ENCODE results near the gene BIK.

DNA sequence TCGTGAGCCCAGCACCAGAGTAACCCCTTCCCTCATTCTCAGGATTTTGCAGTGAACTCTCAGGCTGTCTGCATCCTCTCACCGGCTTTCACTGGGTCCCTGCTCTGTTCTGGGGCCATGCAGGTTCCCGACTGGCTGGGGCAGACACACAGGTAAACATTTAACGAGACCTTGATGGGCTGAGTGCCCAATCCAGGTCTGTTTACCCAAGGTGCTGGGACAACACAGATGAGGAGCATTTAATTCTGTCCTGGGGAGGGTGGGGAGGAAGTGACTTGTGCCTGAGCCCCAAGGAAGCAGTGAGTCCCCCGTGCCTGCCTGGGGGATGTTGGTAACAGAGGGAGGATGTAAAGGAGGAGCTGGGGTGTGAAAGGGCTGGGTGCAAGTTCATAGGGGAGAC is 4.4 kb downstream of the BIK start:
- TF ChIP-seq, protein P1, sequence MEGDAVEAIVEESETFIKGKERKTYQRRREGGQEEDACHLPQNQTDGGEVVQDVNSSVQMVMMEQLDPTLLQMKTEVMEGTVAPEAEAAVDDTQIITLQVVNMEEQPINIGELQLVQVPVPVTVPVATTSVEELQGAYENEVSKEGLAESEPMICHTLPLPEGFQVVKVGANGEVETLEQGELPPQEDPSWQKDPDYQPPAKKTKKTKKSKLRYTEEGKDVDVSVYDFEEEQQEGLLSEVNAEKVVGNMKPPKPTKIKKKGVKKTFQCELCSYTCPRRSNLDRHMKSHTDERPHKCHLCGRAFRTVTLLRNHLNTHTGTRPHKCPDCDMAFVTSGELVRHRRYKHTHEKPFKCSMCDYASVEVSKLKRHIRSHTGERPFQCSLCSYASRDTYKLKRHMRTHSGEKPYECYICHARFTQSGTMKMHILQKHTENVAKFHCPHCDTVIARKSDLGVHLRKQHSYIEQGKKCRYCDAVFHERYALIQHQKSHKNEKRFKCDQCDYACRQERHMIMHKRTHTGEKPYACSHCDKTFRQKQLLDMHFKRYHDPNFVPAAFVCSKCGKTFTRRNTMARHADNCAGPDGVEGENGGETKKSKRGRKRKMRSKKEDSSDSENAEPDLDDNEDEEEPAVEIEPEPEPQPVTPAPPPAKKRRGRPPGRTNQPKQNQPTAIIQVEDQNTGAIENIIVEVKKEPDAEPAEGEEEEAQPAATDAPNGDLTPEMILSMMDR (IDR thresholded peaks at IDR 0.05) = no peak
- no peak for TF ChIP-seq POLR2AphosphoS5 (IDR thresholded peaks at IDR 0.05; ENCODE audit: low read depth, low read length)
- TF ChIP-seq RXRA (IDR thresholded peaks at IDR 0.05; ENCODE audit: borderline replicate concordance, low read depth) = no peak
- no peak for TF ChIP-seq CHD2 (IDR thresholded peaks at IDR 0.05; ENCODE audit: low read length, partially characterized antibody)
- TF ChIP-seq, protein P2, sequence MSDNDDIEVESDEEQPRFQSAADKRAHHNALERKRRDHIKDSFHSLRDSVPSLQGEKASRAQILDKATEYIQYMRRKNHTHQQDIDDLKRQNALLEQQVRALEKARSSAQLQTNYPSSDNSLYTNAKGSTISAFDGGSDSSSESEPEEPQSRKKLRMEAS (IDR thresholded peaks at IDR 0.05; ENCODE audit: low read depth) = no peak
- TF ChIP-seq RAD21 (IDR thresholded peaks at IDR 0.05; ENCODE audit: low read length) = no peak
- TF ChIP-seq EP300 (IDR thresholded peaks at IDR 0.05; ENCODE audit: borderline replicate concordance in 1 of 2, low read depth in 1 of 2, low read length in 1 of 2) = no peak
- no peak for TF ChIP-seq FOXM1 (IDR thresholded peaks at IDR 0.05; ENCODE audit: low read depth)
- no peak for TF ChIP-seq GATA2 (CRISPR knock-in tag; IDR thresholded peaks at IDR 0.05)
- no peak for TF ChIP-seq SMC3 (IDR thresholded peaks at IDR 0.05; ENCODE audit: low read depth, low read length)
